ENCODE measurements around the gene ARID4B.
A peak's percentile ranks its signal among the peaks of the same experiment; 100 is the strongest.
"Not testable (repeated sequence)": the region's sequence is repeated elsewhere in the genome, so short reads cannot be mapped to it uniquely, and the experiment has no call there.

The ARID4B gene

DNA sequence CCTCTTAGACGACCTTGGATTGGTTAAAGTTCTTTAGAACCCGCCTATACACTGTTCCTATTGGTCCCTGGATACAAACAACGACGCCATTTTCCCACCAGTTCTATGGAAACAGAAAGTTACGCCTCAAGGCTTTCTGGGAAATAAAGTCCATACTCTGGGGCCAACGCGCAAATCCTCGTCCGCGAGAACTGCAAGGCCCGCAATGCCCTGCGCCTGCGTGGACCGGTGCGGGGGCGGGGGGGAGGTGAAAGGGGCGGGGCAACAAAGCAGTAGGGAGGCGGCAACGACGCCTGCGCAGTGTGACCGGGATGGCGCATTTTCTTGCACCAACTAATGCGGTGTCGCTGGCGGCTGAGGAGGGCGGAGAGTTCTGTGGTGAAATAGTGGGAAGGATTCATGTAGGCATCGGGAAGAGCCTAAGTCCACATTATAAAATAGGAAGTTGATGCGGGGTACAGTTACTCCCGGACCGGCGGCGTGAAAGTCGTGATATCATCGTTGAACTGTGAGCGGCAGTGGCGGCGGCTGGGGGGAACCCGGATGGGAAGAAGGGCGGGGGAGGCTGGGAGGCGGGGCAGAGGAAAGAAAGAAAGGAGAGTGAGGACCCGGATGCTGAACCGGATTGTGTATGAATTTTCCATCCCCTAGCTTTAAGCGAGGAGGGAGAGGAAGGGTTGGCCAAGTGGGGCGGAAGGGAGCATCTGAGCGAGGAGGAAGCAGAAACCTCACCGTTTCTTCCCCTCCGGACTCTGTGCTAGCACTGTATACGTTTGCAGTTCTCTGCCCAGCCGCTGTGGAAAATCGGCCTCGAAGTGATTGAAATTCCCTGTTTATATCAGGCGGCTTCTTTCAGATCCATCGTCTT, 526 bp upstream of the ARID4B start, which contains the start of gene GGPS1:
GGPS1 (plus strand) TSS at position 300 of the 868 bp plus-strand sequence. CDS start 6,695 bp downstream, outside the sequence.
- DNase-seq (ENCODE audit: low spot score) = peak; percentile 100

DNA sequence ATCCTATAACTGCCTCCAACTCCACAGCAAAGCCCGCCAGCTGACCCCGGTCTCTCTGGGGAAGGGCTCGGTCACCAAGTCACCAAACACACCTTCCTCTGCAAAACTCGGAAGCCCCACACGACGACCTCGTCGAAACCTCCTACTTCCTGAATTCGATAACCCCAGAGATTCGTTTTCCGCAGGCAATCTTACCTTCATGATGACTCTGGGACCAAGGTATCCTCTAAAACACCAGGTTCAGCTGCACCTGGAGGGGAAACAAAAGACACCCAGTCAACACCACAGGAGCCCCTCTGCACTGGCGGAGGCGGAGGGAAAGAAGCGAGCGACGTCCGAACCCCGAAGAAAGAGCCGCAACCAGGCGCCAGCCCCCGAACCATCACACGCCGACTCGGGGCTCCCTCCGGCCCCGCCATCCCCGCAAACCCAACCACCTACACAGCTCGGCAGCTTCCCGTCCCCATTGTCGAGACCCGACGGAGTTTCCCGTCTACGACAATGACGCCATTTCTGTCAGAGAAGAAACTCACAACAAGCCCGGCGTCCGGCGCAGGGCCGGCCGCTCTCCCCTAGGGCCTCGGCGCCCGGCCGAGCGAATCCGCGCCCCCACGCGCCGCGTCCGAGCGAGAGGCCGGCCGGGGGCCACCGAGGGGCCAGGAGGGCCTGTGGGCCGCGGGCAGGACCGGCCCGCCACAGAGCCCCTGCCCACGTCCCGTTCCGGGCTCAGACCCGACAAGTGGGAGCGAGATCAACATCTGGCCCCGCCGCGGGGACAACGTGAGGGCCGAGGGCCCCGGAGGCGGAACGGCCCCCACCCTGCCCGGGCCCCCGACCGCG, 1.0 kb downstream of the ARID4B start:
- DNase-seq (ENCODE audit: low spot score) = peak; percentile 22

DNA sequence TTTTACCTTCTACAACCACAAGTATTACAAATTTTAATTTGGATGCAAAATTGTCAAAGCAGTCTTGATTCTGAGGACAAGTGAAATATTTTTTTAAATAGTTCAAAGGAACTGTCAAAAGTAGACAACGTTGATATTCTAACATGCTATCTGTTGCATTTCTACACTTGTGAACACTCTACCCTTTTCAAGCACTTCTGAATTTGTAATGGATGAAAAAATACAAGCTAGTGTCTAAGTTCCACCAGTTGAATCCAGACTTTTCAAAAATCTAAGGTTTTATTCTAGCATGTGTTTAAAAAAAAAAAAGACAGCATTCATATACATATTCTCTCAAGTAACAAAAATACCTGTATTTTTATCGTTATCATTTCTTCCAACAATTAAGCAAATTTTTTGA, 2.1 kb downstream of the ARID4B start:
- no peak for DNase-seq (ENCODE audit: low spot score)

DNA sequence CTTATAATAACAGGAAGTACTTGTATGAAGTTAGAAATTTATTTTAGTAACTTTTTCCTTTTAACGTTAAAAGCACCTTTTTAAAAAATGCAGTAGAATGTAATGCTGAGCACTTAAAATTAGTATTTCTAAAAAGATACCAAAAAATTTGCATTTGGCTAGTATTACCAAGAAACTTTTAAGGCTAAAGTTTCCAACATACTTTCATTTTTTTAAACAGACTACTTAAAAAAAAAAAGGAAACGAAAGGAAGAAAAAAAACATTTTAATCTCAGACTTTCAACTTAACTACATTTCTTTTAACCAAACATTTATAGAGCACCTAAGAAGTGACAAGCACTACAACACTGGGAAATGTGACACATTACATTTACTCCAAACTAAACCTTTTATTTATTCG, 2.8 kb downstream of the ARID4B start:
- no peak for DNase-seq (ENCODE audit: low spot score)

DNA sequence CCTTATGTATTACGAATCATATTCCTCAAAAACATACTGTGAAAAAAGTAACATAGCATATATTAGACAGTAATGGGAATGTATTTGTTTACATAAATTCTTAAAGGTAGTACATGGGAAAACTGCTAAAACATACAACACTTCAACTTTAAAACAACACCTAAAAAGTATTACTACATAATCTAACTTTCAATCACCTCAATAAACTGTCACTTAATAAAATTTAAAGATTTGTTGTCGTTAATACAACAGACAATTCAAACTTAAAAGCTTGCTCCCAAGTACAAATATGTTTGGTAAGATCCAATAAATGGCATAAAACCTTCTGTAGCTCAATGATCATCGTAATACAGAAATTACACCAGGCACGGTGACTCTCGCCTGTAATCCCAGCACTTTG, 3.7 kb downstream of the ARID4B start:
- no peak for DNase-seq (ENCODE audit: low spot score)

DNA sequence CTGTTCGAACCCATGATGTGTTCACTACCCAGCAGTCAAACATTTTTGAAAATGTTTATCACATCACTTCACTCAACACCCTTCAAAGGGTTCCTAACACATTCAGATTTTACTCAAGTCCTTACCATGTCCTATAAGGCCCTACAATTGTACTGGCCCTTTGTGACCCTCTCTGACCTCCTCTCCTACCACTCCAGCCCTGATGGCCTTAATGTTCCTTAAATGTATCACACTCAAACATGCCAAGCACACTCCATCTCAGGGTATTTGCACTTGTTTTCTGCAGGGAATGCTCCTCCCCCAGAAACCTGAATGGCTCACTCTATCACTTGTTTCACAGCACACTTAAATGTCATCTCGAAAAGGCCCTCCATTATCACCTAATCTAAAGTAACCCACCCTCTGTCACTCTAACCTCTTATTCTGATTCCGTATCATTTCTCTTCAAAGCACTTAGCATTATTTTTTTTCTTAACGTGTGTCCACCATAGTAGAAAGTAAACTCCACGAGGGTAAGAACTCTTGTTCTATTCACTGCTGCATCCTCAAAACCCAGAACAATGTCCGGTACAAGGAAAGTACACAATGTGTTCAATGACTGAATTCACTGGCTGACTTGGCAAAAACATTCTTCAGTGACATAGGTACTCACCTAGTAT, 7.3 kb downstream of the ARID4B start:
- DNase-seq (ENCODE audit: low spot score) = no peak

DNA sequence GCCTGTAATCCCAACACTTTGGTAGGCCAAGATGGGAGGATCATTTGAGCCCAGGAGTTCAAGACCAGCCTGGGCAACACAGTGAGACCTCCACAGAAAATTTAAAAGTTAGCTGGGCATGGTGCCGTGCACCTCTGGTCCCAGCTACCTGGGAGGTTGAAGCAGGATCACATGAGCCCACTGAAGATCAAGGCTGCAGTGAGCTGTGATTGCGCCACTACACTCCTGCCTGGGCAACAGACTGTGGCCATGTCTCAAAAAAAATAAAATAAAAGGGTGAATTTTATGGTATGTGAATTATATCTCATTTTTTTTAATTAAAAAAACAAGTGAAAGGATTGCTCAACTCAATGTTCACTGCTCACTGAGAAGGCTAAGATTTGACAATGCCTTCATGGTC, 8.7 kb downstream of the ARID4B start:
- DNase-seq (ENCODE audit: low spot score) = no peak

DNA sequence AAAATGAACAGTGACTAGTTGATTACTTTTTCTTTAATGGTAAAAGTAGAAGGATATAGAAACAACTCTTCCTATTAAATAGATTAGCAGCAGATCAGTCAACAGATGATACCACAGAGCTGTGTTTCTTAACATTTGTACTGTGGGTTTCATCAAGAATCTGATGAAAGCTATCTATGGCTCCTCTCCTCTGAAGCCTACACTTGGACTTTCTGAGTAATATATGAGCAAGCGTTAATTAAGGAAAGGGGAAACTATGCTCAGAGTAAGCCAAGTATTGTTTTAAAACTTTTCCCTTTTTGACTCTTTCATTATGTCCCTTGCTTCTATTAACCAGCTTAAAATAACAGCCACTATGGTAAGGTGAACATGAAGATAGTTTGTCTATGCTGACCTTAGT, 10.8 kb downstream of the ARID4B start:
- DNase-seq (ENCODE audit: low spot score) = no peak

DNA sequence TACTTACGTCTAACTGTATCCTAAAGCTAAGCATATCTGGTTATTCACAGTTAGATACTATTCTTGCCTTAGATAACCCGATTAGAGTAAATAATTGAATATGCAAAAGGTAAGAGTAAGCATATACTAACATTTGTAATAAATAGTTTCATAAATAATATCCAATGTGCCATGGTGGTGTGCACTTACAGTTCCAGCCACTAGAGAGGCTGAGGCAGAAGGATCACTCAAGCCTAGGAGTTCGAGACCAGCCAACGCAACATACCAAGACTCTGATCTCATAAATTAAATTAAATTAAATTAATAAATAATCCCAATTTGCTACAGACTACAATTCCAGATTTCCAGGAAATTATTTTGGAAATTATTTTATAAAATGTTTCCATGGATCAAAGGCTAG, 12.2 kb downstream of the ARID4B start:
- DNase-seq (ENCODE audit: low spot score) = no peak

DNA sequence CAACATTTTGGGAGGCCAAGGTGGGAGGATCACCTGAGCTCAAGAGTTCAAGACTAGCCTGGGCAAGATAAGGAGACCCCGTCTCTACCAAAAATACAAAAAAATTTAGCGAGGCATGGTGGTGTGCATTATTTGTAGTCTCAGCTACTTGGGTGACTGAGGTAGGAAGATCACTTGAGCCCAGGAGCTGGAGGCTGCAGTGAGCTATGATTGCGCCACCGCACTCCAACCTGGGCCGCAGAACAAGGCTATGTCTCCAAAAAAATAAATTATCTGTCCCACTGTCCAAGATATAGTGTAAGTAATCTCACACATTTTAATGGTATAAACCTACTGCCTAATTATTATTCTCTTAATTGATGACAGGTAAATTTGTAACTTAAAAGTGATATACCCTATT, 12.8 kb downstream of the ARID4B start:
- DNase-seq (ENCODE audit: low spot score) = no peak

DNA sequence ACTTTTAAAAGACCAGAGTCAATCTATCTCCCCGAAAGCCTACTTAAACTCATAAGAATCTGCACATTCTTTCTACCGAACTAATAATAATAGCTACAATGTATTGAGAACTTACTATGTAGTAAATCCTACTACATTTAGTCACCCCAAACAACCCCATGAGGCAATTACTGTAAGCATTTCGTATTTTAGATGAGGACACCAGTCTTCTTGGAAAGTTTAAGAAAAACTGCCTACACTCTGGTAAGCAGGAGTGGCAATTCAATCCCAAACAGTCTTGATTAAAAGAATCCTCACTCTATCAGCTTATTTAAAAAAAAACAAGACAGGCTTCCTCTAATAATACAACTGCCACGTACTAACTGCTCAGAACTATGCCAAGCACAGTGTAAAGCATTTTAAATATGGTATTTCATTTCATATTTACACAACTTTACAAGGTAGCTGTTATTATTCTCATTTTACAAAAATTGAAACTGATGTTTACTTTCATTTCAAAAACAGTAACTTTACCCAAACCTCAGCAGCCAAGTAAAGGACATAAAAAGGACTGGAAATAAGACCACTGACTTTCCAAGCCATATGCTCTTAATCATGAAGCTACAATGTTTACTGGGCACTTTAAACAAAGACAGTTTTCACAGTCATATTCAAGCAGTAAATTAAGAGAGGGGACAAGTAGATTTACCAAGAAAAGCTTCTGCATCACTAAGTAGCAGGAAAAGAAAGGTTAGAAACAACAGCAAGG, 13.9 kb downstream of the ARID4B start:
- no peak for DNase-seq (ENCODE audit: low spot score)

DNA sequence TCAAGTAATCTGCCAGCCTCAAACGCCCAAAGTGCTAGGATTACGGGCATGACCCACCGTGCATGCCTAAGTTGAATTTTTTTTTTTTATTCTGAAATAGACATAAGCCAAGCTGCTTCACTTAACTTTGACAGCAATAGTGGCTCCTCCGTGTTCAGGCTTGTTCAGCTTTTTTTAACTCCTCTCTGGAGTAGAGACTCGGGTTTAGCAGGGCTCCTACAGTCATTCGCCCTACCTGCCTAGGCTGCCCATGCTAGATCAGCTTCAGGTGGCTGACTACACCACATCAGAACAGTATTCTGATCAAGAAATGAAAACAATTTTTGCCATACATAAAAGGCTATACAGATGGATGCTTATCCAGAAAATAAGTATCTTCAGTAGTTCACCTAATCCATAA, 14.7 kb downstream of the ARID4B start:
- DNase-seq (ENCODE audit: low spot score) = no peak

DNA sequence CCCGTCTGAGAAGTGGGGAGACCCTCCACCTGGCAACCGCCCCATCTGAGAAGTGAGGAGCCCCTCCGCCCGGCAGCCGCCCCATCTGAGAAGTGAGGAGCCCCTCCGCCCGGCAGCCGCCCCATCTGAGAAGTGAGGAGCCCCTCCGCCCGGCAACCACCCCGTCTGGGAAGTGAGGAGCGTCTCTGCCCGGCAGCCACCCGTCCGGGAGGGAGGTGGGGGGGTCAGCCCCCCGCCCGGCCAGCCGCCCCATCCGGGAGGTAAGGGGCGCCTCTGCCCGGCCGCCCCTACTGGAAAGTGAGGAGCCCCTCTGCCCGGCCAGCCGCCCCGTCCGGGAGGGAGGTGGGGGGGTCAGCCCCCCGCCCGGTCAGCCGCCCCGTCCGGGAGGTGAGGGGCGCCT, 18.8 kb downstream of the ARID4B start:
- not testable (repeated sequence) for DNase-seq (ENCODE audit: low spot score)

DNA sequence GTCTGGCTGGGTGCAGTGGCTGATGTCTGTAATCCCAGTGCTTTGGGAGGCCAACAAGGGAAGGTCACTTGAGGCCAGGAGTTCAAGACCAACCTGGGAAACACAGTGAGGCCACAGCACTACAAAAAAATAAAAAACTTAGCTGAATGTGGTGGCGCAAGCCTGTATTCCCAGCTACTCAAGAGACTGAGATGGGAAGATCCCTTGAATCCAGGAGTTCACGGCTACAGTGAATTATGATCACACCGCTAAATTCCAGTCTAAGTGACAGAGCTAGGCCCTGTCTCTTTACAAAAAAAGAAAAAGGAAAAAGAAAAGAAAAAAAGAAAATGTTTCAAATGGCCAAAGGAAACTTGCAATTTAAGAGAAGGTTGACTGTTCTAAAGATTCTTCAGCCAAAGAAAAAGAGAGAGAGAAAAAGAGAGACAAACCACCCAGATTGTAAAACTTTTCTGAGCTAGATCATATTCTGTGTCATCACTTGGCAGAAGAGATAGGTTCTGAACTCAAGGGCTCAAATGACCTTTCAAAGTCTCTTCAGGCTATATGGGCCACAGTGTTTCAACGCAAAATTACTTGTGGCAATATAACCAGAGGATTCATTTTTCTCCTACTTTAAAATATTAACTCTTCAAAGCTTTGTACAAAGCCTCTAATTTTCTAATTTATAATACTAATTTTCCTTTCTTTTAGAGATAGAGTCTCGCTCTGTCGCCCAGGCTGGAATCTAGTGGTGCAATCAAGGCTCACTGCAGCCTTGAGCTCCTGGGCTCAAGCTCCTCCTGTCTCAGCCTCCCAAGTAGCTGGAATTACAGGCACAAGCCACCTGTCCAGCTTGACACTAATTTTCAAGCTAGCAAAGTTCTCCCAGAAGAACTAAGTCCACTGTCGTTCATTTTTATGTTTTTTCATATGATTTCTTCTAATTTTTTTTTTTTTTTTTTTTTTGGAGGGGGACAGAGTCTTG, 20.5 kb downstream of the ARID4B start:
- DNase-seq (ENCODE audit: low spot score) = no peak

DNA sequence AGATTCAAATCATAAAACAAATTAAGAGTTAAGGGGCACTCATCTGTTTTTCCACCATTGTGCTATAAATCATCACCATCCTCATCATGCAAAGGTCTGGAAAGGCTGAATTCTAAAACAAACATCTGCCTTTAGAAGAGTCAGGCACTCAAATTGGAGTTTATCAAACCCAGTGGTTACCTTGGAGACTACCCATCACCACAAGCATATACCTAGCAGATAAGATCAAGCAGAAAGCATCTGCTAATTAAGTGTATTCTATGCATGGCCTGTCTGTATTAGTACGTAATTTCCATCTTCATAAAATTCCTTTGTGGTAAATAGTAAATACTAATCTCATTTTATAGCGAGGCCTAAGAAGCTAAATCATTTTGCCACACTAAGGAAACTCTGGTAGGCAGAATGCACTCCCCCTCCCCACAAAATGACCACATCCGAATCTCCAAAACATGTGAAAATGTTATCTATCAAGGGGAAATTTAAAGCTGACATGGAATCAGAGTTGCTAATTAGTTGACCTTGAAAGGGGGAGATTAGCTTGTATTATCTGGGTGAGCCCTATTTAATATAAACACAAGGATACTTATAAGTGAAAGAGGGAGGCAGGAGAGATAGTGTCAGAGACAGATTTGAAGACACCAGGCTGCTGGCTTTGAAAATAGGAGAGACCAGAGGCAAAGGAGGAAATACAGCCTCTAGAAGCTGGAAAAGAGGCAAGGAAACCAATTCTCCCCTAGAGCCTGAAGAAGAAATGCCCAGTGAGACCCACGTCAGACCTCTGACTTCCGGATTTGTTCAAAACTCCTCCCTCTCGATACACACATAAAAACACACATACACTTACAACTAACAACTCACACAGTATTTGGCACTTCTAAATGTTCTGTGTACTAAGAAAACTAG, 23.2 kb downstream of the ARID4B start:
- DNase-seq (ENCODE audit: low spot score) = no peak

DNA sequence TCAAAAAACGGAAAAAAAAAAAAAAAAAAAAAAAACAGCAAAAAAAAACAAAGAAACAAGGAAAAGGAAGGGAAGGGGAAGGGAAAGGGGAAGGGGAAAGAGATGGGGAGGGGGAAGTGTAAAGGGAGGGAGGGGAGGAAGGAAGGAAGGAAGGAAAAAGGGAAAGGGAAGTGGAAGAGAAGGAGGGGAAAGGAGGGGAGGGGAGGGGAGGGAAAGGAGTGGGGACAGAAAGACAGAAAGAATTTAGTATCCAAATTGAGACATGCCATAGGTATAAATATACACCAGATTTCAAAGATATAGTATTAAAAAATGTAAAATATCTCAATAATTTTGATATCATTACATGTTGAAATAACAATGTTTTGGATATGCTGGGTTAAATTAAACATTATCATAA, 25.8 kb downstream of the ARID4B start:
- no peak for DNase-seq (ENCODE audit: low spot score)

DNA sequence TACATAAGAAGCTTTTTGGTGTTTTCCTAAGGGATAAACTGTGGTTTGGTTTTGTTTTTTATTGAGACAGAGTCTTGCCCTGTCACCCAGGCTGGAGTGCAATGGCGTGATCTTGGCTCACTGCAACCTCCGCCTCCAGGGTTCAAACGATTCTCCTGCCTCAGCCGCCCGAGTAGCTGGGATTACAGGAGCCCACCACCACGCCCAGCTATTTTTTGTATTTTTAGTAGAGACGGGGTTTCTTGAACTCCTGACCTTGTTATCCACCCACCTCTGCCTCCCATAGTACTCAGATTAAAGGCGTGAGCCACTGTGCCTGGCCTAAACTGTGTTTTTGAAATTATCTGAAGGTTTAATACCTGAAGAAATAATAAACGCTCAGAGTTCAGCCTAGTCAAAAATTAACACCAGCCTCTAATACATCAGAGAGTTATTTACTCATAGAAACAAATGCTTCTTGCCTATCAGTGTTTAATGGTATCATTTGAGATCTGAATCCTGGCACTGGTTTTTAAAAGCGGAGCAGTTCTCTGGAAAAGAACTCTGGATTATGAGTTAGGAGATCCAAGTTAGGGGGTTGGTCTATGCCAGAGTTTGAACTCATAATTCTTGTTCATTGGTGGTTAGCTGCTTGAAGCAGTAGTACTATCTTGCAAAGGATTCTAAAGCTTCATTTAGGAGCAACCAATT, 28.7 kb downstream of the ARID4B start:
- no peak for DNase-seq (ENCODE audit: low spot score)

DNA sequence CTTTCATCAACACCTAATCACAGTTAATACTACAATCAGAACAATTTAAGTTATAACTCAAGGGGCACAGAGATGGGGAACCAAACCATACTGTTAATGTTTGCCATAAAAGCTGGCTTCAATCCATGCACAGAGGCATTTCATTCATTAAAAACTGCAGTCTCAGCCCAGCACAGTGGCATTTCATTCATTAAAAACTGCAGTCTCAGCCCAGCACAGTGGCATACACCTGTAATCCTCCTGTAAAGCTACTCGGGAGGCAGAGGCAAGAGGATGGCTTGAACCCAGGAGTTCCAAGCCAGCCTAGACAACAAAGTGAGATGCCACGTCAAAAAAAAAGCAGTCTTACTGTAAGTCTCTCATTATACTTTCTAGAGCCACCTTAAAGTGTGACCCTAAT, 29.2 kb downstream of the ARID4B start:
- no peak for DNase-seq (ENCODE audit: low spot score)

DNA sequence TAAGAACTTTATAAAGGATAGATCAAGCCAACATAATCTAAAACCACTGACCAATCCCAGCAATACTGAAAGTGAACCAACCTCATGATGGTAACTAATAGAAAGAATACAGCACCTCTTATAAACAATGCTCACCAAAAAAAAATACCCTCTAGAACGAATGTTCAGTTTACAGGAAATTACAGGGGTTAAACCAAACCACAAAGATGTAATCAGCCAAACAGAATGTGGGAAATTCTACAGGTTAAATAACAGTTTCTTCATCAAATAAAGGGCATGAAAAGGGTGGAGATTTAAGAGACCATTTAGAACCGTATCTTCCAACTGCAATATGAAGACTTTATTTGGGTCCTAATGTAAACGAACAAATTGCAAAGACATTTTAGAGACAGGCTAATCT, 30.4 kb downstream of the ARID4B start:
- no peak for DNase-seq (ENCODE audit: low spot score)
